Stimulated activated CD8-positive, alpha-beta memory T cell treated with anti-CD3 and anti-CD28 coated beads, Interleukin-15, amount 100 ng/mL, for 1 hour (primary cell): ENCODE data around the gene RHAG.
"Not testable (repeated sequence)": the region's sequence is repeated elsewhere in the genome, so short reads cannot be mapped to it uniquely, and the experiment has no call there.

Source experiments
- DNase-seq: peaks from one replicate; pipeline ENCODE4 v3.0.0-alpha.2; 2020; ENCODE audit warnings: low read depth

The RHAG gene

DNA sequence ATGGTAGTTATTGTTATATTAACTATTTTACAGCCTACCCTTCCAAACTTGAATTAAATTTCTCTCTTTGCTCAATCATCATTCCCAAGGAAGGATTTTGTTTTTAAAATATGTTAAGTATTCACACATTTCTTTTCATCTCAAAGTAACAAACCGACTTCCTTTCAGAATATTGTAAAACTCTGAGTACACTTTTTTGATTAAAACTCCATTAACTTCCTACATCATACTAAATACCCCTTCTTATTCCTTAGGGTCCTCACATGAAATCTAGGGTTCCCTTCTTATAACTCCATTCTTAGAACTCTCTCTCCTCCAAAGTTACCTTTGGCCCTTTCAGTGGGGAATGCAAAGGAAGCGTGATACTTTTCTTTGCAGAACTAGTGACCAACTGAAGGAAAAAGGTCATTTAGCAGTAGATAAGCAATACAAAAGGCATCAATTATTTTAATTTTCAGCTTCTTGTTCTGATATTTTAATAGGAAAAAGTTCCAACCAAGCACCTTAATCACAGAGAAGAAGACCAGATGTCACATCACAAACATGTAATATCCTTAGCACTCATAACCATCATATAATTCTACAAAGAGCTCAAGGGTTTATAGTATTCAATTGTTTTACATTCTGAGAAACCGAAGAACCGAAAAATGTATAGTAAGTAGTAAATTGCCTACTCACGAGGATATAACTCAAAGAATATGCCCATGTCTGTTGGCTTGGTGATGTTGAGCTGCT is 494 bp downstream of the RHAG start:
- no peak for DNase-seq

DNA sequence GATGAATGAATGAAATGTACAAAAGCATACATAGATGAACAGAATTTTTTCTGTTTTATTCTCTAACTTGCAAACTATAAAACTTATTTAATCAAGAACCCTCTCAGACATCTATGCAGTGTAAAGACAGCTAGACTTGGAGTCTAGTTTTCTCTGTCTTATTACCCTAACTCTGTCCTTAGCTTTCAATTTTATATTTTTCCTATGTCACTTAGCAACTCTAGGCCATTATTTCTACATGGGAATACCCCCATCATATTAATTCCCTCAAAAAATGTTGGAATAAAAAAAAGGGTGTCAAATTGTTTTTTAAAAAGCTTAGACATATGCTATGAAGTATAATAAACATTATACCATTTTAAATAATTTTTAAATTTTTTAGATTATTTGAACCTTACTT is 1.2 kb downstream of the RHAG start:
- DNase-seq, result no peak

DNA sequence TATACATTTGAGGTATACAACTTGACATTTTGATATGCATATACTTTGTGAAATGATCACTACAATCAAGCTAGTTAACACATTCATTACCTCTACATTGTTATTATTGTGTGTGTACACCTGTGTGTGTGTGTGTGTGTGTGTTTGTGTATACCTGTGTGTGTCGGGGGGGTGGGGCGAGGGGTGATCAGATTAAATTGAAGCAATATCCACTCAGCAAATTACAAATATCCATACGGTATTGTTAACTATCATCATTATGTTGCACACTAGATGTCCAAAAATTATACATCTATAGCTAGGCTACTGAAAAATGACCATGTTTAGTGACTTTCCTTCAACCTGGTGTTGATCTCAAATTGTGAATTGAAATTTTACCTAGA is 1.8 kb downstream of the RHAG start:
- DNase-seq, result no peak

DNA sequence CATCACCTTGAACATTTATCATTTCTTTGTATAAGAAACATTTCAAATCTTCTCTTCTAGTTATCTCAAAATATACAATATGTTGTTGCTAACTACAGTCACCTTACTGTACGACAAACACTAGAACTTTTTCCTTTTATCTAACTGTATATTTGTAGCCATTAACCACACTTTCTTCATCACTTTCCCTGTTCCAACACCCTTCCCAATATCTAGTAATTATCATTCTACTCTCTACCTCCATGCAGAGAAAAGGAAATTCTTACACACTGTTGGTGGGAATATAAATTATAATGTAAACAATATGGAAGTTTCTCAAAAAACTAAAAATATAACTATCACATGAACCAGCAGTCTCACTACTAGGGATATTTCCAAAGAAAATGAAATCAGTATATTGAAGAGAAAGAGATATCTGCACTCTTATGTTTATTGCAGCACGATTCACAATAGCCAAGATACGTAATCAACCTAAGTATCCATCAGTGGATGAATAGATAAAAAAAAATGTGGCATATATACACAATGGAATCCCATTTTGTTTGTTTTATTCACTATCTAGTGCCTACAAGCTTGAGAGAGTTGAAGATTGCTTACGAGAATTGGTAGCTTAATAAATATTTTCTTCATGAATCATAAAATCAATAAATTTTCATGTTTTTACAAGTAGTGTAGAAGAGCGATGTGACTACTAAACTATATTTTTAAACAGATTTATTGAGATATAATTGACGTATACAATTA is 2.4 kb downstream of the RHAG start:
- no peak for DNase-seq

DNA sequence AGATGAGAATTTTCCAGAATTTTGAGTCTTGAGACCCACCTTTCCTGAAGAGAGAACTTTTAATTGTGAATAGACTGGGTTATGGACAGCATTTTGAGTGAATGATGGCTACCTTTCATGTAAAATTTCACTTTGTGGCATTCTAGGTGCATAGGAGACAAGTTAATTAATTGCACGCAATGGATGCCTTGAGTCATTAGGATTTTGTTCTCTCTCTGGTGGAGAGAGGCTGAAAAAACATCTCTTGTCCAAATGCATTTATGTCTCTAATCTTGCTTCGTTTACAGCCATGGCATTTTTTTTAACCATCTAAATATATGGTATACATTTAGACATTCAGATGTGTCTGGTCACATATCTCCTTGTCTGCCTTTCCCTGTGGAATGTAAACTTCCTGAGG is 3.1 kb downstream of the RHAG start:
- DNase-seq, result no peak

DNA sequence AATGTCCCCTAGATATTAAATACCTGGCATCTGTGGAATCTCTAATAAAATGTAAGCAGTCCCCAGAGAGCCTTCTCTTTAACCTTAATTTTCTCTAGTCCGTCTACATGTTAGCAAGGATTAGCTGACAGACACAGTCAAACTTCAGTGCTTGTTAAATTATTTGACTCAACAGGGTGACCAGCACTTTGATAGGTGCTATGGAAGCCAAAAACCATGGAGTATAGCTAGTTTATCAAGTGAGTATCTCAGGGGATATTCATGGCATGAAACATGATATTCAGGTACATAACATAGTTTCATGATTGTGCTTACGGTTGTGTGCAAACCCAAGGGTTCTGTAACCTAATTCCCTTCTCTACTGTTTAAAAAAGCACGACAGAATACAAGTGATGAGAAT is 3.9 kb downstream of the RHAG start:
- no peak for DNase-seq

DNA sequence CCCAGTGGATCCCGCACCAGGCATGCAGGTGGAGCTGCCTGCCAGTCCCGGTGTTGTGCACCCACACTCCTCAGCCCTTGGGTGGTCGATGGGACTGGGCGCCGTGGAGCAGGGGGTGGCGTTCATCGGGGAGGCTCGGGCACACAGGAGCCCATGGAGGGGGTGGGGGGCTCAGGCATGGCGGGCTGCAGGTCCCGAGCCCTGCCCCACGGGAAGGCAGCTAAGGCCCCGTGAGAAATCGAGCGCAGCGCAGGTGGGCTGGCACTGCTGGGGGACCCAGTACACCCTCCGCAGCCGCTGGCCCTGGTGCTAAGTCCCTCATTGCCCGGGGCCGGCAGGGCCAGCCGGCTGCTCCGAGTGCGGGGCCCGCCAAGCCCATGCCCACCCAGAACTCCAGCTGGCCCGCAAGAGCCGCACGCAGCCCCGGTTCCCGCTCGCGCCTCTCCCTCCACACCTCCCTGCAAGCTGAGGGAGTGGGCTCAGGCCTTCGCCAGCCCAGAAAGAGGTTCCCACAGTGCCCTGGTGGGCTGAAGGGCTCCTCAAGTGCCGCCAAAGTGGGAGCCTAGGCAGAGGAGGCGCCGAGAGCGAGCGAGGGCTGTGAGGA is 7.1 kb downstream of the RHAG start:
- DNase-seq, result not testable (repeated sequence)

DNA sequence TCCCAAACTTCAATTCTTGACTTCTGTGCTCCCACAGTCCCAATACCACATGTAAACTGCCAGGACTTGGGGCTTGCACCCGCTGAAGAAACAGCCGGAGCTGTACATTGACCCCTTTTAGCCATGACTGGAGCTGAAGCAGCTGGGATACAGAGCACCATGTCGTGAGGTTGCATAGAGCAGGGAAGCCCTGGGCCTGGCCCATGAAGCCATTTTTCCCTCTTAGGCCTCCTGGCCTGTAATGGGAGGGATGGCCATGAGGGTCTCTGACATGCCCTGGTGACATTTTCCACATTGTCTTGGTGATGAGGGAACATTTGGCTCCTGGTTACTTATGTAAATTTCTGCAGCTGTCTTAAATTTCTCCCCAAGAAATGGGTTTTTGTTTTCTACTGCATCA is 9.8 kb downstream of the RHAG start:
- DNase-seq, result no peak

DNA sequence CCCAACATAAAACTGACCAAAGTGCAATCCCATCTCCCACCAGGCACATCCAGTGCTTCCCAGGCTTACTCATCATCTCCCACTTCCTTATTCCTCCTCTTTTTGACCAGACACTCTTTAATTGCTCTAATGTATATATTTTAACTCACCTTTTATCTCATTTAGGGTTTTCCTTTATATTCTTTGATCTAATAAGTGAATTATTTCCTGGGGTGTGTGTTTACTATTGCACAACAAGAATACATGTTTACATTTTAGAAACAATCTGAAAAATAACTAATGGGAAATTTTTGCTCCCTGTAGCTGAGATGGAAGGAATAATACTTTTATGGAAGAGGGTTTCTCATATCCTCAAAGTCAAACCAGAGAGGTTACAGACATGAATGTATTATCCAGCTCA is 18.4 kb downstream of the RHAG start:
- no peak for DNase-seq

DNA sequence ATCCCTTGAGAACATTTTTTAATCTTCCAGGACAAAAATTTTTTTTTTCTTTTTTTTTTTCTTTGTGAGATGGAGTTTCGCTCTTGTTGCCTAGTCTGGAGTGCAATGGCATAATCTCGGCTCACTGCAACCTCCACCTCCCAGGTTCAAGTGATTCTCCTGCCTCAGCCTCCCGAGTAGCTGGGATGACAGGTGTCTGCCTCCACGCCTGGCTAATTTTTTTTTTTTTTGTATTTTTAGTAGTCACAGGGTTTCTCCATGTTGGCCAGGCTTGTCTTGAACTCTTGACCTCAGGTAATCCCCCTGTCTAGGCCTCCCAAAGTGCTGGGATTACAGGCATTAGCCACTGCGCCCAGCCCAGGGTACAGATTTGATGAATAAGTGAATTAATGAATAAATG is 22.5 kb downstream of the RHAG start:
- DNase-seq, result not testable (repeated sequence)

DNA sequence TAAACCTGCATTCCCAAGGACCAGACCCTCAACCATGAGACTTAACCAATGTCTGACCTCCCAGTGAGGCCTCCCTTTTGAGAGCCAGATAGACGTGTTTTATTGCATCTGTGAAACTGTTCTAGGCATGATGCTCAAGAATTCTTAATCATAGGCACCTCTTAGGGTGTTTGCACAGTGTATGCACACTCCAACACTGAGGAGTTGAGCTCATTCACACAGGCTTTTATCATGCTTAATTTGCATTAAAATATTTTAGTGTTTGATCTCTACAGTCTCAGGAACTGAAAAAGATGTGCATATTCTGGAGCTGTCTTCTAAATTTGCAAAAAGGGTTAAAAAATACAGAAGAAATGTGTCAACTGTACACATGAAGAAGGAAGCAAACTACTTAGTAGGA is 27.4 kb downstream of the RHAG start:
- DNase-seq, result no peak

DNA sequence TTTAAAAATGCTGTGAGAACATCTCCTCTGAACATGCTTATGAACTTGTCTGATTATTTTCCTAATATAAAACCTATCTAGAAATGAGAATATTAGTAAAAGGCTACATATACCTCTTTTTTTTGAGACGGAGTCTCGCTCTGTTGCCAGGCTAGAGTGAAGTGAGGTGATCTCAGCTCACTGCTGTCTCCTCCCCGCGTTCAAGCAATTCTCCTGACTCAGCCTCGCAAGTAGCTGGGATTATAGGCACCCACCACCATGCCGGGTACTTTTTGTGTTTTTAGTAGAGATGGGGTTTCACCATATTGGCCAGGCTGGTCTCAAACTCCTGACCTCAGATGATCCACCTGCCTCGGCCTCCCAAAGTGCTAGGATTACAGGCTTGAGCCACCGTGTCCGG is 28.4 kb downstream of the RHAG start:
- DNase-seq, result not testable (repeated sequence)

DNA sequence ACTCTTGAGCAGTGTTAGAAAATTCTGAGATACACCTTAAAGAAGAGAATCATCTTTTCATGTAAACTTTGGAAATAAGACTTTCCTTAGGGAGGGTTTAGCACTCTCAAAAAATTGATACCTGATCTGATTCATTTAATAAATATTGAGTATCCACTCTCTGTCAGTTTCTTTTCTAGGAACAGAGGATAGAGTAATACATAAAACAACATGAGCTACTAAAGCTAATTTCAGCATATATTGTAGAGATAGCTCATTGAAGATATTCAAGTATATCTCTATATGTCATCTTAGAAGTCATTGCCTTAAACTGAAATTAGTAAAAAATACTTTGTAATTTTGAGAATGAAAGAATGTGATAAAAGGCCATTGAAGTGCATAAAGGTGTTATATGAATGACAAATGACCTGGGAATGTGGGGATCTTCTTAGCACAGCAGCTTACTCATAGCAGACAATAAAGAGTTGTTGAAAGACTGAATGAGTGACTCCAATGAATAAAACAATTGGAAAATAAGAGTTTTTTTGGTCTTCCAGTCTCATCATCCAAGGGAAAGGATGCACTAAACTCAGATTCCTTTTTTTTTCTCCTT is 29.2 kb downstream of the RHAG start:
- DNase-seq, result no peak

DNA sequence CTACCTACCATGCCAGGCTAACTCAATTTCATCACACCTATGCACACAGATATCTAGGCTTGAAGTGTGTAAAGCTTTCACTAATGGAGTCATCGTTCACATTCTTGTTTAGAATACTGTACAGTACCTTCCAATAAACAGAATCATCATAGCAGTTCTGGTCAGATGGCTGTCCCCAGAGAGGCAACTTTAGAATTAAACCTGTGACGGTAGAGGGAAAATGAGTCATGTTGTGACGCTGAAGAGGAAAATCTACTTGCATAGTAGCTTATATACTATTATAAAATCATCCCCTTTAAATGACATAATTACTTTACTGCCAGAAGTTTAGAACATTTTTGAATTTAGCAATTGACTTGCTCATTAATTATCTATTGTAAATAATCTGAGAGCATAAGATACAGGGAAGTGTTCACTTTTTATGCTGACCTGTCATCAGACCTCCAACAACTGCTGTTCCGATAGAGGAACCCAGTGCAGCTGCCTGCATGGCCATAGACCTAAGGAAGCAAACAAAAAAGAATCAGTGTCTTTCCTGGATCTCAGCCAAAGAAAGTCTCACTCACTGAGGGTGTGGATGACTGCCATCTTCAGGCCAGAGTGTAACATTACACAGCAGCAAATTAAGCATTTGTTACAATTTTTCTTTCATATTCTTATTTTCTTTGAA is 29.8 kb downstream of the RHAG start:
- no peak for DNase-seq

DNA sequence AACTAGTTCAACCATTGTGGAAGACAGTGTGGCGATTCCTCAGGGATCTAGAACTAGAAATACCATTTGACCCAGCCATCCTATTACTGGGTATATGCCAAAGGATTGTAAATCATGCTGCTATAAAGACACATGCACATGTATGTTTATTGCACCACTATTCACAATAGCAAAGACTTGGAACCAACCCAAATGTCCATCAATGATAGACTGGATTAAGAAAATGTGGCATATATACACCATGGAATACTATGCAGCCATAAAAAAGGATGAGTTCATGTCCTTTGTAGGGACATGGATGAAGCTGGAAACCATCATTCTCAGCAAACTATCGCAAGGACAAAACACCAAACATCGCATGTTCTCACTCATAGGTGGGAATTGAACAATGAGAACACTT is 32.6 kb downstream of the RHAG start:
- DNase-seq, result not testable (repeated sequence)

DNA sequence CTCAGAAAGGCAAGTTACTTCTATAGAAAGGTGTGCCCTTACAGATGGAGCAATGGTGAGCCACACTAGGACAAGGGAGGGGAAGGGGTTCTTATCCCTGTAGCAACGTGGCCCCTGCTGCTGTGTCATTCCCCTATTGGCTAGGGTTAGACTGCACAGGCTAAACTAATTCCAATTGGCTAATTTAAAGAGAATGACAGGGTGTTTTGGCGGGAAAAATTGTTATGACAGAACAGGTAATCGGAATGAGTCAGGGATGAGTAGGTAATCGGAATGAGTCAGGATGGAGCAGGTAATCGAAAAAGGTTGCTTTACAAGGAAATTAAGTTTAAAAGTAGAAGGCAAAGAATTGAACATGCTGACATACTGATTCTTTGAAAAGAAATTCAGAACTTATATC is 49.4 kb downstream of the RHAG start:
- not testable (repeated sequence) for DNase-seq

DNA sequence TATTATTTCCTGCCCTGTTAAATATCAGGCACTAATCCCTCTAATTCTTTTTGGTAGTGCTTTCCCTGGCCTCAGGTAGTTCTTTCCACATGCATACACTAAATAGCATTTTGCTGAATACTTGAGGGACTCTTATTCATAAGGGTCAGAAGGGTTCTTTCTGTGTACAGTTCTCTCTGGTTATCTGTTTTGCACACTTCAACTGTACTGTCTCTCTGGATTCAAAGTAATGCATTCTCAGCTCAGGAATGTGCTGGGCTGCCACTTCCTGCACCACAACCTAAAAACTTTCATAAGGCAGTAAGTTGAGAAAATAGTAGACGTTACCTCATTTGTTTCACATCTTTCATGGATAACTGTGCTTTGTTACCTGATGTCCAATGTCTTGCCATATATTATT is 54.1 kb downstream of the RHAG start:
- DNase-seq, result no peak

DNA sequence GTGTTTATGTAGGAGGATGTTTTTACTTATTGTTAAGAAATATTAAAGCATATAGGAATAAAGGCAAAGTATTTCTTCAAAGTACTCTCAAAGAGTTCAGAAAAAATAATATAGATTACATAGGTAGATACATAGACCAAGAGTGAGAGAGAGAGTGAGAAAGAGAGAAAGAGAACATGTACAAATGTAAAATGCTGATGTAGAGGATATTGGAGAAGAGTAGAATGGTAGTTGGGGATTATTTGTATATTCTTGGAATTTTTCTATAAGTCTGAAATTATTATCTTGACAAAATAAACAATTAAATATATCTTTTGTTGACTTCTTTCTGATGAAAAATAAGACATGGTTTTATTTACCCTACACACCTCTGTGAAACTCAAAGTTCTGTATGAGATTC is 57.0 kb downstream of the RHAG start:
- no peak for DNase-seq

DNA sequence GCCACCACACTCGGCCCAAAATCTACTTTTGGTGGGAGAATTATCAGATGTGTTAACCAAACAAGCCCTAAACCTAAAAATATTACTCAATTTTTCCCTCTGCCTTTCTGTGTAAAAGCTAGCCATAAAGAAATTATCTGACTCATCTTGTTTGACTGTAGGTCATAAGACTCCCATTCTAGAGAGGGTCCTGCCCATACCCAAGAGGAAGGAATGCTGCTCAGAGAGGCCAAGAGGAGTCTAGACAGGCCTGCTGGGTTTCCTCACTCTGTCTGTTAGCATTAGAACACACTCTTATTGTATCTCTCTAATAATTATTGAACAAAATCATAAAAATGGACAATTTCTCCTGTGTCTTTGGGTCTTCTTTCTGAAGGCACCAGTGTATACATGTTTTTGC is 60.0 kb downstream of the RHAG start:
- DNase-seq, result no peak

DNA sequence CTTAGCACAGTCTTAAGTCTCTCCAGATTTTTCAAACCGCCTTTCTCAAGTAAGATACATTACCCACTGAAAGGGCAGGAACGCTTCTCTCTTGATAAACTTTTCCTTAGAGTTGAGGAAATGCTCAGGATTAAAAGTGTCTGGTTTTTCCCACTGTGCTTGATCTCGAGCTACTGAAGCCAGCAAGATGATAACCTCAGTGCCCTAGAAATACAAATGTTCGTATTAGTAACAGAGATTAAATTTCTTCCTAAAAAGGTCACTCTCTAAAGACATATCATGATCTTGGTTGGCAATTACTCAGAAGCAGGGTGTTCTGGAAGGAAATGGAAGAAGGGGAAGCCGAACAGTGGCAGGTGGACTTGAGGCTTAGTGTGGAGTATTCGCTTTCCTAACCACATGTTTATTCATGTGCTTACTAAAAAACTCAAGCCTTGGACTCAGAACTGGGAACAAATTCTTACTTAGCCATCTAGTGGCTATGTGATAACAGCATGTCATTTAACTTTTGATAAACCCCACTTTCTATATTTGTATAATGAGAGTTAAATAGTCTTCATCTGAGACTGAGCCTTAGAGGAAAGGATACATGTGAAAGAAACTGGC is 66.1 kb downstream of the RHAG start:
- no peak for DNase-seq

DNA sequence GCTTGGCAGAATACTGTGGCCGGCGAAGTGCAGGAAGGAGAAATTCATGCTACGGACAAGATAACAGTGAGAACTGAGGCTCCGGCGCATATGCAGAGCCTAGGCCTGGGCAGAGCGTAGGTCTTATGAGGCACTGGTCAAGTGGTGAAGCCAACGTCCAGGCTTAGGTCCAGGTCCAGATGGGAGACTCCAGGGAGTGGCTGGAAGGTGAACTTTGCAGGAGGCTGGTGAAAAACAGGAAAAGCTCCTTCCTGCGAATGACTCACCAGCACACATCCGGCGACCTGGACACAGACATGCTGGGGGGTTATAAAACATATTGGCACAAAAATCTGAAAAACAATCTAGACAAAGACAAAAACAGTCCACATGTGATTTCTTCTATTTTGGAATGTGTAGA is 70.8 kb downstream of the RHAG start:
- DNase-seq, result no peak

DNA sequence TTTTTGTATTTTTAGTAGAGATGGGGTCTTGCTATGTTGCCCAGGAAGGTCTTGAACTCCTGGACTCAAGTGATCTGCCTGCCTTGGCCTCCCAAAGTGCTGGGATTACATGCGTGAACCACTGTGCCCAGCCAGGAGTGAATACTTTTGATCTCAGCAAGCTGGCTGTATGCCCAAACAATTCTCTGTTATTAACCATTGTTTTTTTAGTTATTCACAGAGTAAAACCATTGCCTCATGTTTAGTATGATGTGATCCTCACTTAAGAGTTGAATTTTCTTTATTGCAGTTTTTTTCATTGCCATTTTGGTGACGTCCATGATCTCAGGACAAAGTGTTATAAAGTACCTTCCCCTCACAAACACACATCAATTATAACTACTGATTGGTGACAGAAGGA is 71.4 kb downstream of the RHAG start:
- no peak for DNase-seq
